GM12878 (cell line): ENCODE data around the gene TBX4.

Experiments used
- CBFB ChIP-seq: IDR thresholded peaks from 2 replicates; pipeline ENCODE4 v1.6.1; 2016; ENCODE audit warnings: antibody characterized with exemption, low read depth
- CTCF ChIP-seq, 3 experiments: IDR thresholded peaks in 2 of 3; conservative IDR thresholded peaks in 1 of 3; 2 replicates each; pipeline ENCODE4 v1.5.1; 2011; ENCODE audit warnings: low read depth in 3 of 3, low read length in 3 of 3, mild to moderate bottlenecking in 3 of 3, control low read depth in 2 of 3, moderate library complexity in 2 of 3, inconsistent platforms in 1 of 3, mixed read lengths in 1 of 3; ENCODE audit not compliant: control insufficient read depth in 2 of 3, insufficient read depth in 1 of 3; ENCODE audit errors: extremely low read depth in 1 of 3
- EGR1 ChIP-seq, 2 experiments: IDR thresholded peaks; 1 replicate in 1 of 2; 2 replicates in 1 of 2; pipeline ENCODE4 v1.6.1; 2011 to 2012; ENCODE audit warnings: low read depth in 2 of 2, low read length in 2 of 2, borderline replicate concordance in 1 of 2, mild to moderate bottlenecking in 1 of 2, moderate library complexity in 1 of 2
- POLR2A ChIP-seq: IDR thresholded peaks from 2 replicates; pipeline ENCODE4 v1.6.1; 2011; ENCODE audit warnings: low read depth, mild to moderate bottlenecking, low read length
- RCOR1 ChIP-seq: conservative IDR thresholded peaks from 2 replicates; pipeline ENCODE4 v1.6.1; 2012; ENCODE audit warnings: low read depth, low read length, improper control_type of control experiment
- RELA ChIP-seq: fragments of 450-650 bp; IDR thresholded peaks from 2 replicates; pipeline ENCODE4 v1.8.0; 2014; ENCODE audit warnings: borderline replicate concordance; ENCODE audit not compliant: partially characterized antibody
- SP1 ChIP-seq: IDR thresholded peaks from one replicate; pipeline ENCODE4 v1.6.1; 2011; ENCODE audit warnings: low read depth, low read length
- TF ChIP-seq, protein P1 (sequence below): fragments of 450-650 bp; IDR thresholded peaks from 2 replicates; pipeline ENCODE4 v1.6.1; 2017; ENCODE audit warnings: mild to moderate bottlenecking
- TF ChIP-seq, protein P2 (sequence below): IDR thresholded peaks from 2 replicates; pipeline ENCODE4 v1.6.1; 2012; ENCODE audit warnings: low read depth, low read length, improper control_type of control experiment

- TF ChIP-seq, protein P1, sequence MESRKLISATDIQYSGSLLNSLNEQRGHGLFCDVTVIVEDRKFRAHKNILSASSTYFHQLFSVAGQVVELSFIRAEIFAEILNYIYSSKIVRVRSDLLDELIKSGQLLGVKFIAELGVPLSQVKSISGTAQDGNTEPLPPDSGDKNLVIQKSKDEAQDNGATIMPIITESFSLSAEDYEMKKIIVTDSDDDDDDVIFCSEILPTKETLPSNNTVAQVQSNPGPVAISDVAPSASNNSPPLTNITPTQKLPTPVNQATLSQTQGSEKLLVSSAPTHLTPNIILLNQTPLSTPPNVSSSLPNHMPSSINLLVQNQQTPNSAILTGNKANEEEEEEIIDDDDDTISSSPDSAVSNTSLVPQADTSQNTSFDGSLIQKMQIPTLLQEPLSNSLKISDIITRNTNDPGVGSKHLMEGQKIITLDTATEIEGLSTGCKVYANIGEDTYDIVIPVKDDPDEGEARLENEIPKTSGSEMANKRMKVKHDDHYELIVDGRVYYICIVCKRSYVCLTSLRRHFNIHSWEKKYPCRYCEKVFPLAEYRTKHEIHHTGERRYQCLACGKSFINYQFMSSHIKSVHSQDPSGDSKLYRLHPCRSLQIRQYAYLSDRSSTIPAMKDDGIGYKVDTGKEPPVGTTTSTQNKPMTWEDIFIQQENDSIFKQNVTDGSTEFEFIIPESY, result no peak
- no peak for TF ChIP-seq POLR2A
- TF ChIP-seq RCOR1, result no peak
- no peak for TF ChIP-seq CTCF (IDR thresholded peaks at IDR 0.05 in 2 of 3, conservative IDR thresholded peaks at IDR 0.05 in 1 of 3; ENCODE audit: control insufficient read depth in 2 of 3, extremely low read depth in 1 of 3, insufficient read depth in 1 of 3, low read depth in 3 of 3, low read length in 3 of 3)
- TF ChIP-seq, protein P2, sequence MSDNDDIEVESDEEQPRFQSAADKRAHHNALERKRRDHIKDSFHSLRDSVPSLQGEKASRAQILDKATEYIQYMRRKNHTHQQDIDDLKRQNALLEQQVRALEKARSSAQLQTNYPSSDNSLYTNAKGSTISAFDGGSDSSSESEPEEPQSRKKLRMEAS, result no peak
- TF ChIP-seq EGR1 (IDR thresholded peaks at IDR 0.05; ENCODE audit: borderline replicate concordance in 1 of 2, low read depth in 2 of 2, low read length in 2 of 2), result no peak
- no peak for TF ChIP-seq SP1
- TF ChIP-seq CBFB, result no peak
- no peak for TF ChIP-seq RELA
These were observed 9.4 kb downstream of the TBX4 start for GRCh38 chr17:61461586-61461966.
